HepG2 (cell line): ENCODE measurements around the gene SEMA3B. TPM values are rescaled to one million over a fixed set of nuclear protein-coding genes. Genes with fewer than 3 reads are reported as not detected.

Experiments used
- ARNT2 ChIP-seq: sonication (generic); formaldehyde crosslinking; IDR thresholded peaks from 2 replicates; pipeline ENCODE4 v1.8.0; 2022; ENCODE audit warnings: mild to moderate bottlenecking, low read depth, missing genetic modification reagents, moderate library complexity
- ATF2 ChIP-seq: sonication (generic); formaldehyde crosslinking; IDR thresholded peaks from 2 replicates; pipeline ENCODE4 v1.4.0; 2020; ENCODE audit warnings: missing genetic modification reagents
- BCL6 ChIP-seq: IDR thresholded peaks from 2 replicates; pipeline ENCODE4 v1.6.1; 2016; ENCODE audit warnings: missing genetic modification reagents, missing compliant biosample characterization
- CBX5 ChIP-seq: sonication (generic); formaldehyde crosslinking; IDR thresholded peaks from 2 replicates; pipeline ENCODE4 v1.4.0; 2020; ENCODE audit warnings: missing genetic modification reagents, borderline replicate concordance
- ERF ChIP-seq: IDR thresholded peaks from 2 replicates; pipeline ENCODE4 v1.6.1; 2018; ENCODE audit warnings: missing biosample characterization, missing genetic modification reagents
- GABPA ChIP-seq, 2 experiments: IDR thresholded peaks; 2 replicates each; pipeline ENCODE4 v1.6.1; 2011 to 2016; ENCODE audit warnings: low read depth in 2 of 2, low read length in 1 of 2, missing biosample characterization in 1 of 2, missing genetic modification characterization in 1 of 2
- HCFC1 ChIP-seq: fragments of 150-350 bp; IDR thresholded peaks from 2 replicates; pipeline ENCODE4 v1.6.1; 2014; ENCODE audit warnings: low read depth, low read length
- KLF16 ChIP-seq, 2 experiments: sonication (generic) in 1 of 2; formaldehyde crosslinking in 1 of 2; IDR thresholded peaks; 2 replicates each; pipeline versions ENCODE4 v1.6.1 to v1.8.0; 2016 to 2023; ENCODE audit warnings: missing genetic modification reagents in 2 of 2, missing compliant biosample characterization in 1 of 2
- PAX8 ChIP-seq: sonication (generic); formaldehyde crosslinking; IDR thresholded peaks from 2 replicates; pipeline ENCODE4 v1.8.0; 2022; ENCODE audit warnings: mild to moderate bottlenecking, missing genetic modification reagents, borderline replicate concordance
- PCBP2 ChIP-seq: fragments of 200-400 bp; formaldehyde crosslinking; optimal IDR thresholded peaks from 2 replicates; pipeline ENCODE3; 2018; ENCODE audit warnings: low read length, low read depth; ENCODE audit not compliant: poor library complexity, severe bottlenecking
- PHF5A ChIP-seq: IDR thresholded peaks from one replicate; pipeline ENCODE4 v1.6.1; 2018; ENCODE audit warnings: low read depth, missing genetic modification reagents; ENCODE audit not compliant: unreplicated experiment
- RARA ChIP-seq: IDR thresholded peaks from 2 replicates; pipeline ENCODE4 v1.6.1; 2016; ENCODE audit warnings: missing genetic modification reagents, missing compliant biosample characterization
- SCMH1 ChIP-seq: sonication (generic); formaldehyde crosslinking; IDR thresholded peaks from 2 replicates; pipeline ENCODE4 v1.9.0; 2021; ENCODE audit warnings: missing genetic modification reagents, mild to moderate bottlenecking, borderline replicate concordance
- SNAI1 ChIP-seq: sonication (generic); formaldehyde crosslinking; IDR thresholded peaks from 2 replicates; pipeline ENCODE4 v1.5.0; 2020; ENCODE audit warnings: mild to moderate bottlenecking, missing genetic modification reagents, borderline replicate concordance
- SRSF4 ChIP-seq: fragments of 200-400 bp; formaldehyde crosslinking; IDR thresholded peaks from one replicate; pipeline ENCODE4 v1.6.1; 2018; ENCODE audit warnings: mild to moderate bottlenecking, low read depth, low read length, moderate library complexity; ENCODE audit not compliant: poor library complexity, severe bottlenecking
- TARDBP ChIP-seq: sonication (generic); formaldehyde crosslinking; IDR thresholded peaks from 2 replicates; pipeline ENCODE4 v1.8.0; 2022; ENCODE audit warnings: mild to moderate bottlenecking, missing genetic modification reagents
- TGIF2 ChIP-seq: IDR thresholded peaks from 2 replicates; pipeline ENCODE4 v1.6.1; 2016; ENCODE audit warnings: control low read depth, missing compliant biosample characterization
- YY1 ChIP-seq: IDR thresholded peaks from 2 replicates; pipeline ENCODE4 v1.6.1; 2011; ENCODE audit warnings: low read length, low read depth, moderate library complexity, mild to moderate bottlenecking; ENCODE audit not compliant: insufficient read depth, insufficient replicate concordance
- ZNF343 ChIP-seq: sonication (generic); formaldehyde crosslinking; IDR thresholded peaks from 2 replicates; pipeline ENCODE4 v1.4.0; 2020; ENCODE audit warnings: mild to moderate bottlenecking, missing genetic modification reagents
- ZNF503 ChIP-seq: sonication (generic); formaldehyde crosslinking; IDR thresholded peaks from 2 replicates; pipeline ENCODE4 v1.4.0; 2020; ENCODE audit warnings: missing genetic modification reagents
- polyA plus RNA-seq, 8 experiments: library from polyadenylated mRNA; depleted of rRNA in 3 of 8; stranded (reverse) in 7 of 8; unstranded in 1 of 8; fragments of >200 nt; fragmentation: Illumina TruSeq in 4 of 8; extraction: Trizol in 4 of 8; gene quantifications; 2 replicates each; pipeline versions ENCODE4 v1.2.1 to v1.2.3, GENCODE V29; 2011 to 2016; ENCODE audit warnings: low read depth in 4 of 8, missing spikeins in 1 of 8, mixed read lengths in 1 of 8; ENCODE audit not compliant: insufficient read depth in 1 of 8
- total RNA-seq, 5 experiments: library from RNA; depleted of rRNA; stranded (reverse); fragments of >200 nt; fragmentation: Illumina TruSeq; extraction: Trizol; gene quantifications; 2 replicates each; pipeline ENCODE4 v1.2.3, GENCODE V29; 2016; ENCODE audit warnings: low read depth in 1 of 5
- TF ChIP-seq, protein P1 (sequence below): sonication (generic); formaldehyde crosslinking; IDR thresholded peaks from 2 replicates; pipeline ENCODE4 v1.5.1; 2020; ENCODE audit warnings: missing genetic modification reagents, mild to moderate bottlenecking, borderline replicate concordance

Gene SEMA3B
- total and polyA plus RNA-seq, 2 of the 13 experiments (the other 11 are each of a cell fraction or from before 2014, with no cell fraction given): 93.2 to 158 TPM

DNA sequence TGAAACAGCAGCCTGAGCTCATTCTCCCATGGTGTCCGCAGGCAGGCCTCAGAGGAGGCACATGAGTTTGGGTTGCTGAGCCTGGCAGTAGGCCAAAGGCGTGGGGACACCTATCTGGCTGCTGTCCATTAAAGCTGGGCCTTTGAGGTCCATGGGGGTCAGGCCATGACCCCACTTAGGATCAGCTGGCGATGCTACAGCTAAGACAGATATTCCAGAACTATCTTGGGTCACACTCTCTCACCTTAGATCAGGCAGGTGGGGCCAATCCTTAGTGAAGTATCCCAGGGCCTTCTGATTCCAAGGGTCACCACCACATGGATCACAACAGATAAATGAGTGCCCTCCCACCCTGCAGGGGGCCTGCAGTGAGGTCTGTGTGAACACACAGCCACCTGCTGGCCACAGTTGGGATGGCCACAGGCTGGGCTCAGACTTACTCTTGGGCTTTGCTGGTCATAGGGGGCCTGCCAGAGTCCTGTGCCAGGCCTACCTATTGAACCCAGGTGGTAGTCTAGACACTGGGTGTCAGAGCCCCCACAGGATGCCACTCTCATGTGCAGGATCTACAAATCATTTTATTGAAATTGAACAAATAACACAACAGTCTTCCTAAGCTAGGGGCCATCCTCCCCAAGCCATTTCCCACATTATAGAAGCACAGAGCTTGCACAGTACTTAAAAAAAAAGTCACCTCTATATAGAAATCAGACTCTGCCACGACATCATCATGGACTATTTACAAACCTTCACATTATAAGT, 55.6 kb downstream of the SEMA3B start (continued):
- TF ChIP-seq BCL6 (no peak; the same call in 1 of the 2 replicates), PCBP2 (no peak), RARA (CRISPR knock-in tag) (0 out of 2 replicates have a peak, but pooled peaks have one; percentile 21), ATF2 (CRISPR knock-in tag) (0 out of 2 replicates have a peak, but pooled peaks have one; percentile 70), CBX5 (CRISPR knock-in tag) (peak; percentile 31; the same call in 1 of the 2 replicates), SRSF4 (no peak), SCMH1 (CRISPR knock-in tag) (no peak), PAX8 (CRISPR knock-in tag) (no peak), ERF (CRISPR knock-in tag) (peak; percentile 39; the same call in 1 of the 2 replicates), HCFC1 (no peak), KLF16 (CRISPR knock-in tag; IDR thresholded peaks at IDR 0.05) (peak in 1 of 2 experiments; percentile 72; a peak in 2 of 4 replicates), GABPA (IDR thresholded peaks at IDR 0.05; ENCODE audit: low read depth, low read length) (no peak), GABPA (CRISPR knock-in tag; IDR thresholded peaks at IDR 0.05; ENCODE audit: low read depth) (peak; percentile 39), SNAI1 (0 out of 2 replicates have a peak, but pooled peaks have one; percentile 35), PHF5A (CRISPR knock-in tag) (peak; percentile 57), TARDBP (CRISPR knock-in tag) (peak; percentile 25; the same call in 1 of the 2 replicates), ZNF343 (CRISPR knock-in tag) (peak; percentile 51; the same call in 1 of the 2 replicates), ARNT2 (CRISPR knock-in tag) (0 out of 2 replicates have a peak, but pooled peaks have one; percentile 27), ZNF503 (CRISPR knock-in tag) (no peak), TGIF2 (peak; percentile 80), YY1 (no peak)
- TF ChIP-seq, protein P1, sequence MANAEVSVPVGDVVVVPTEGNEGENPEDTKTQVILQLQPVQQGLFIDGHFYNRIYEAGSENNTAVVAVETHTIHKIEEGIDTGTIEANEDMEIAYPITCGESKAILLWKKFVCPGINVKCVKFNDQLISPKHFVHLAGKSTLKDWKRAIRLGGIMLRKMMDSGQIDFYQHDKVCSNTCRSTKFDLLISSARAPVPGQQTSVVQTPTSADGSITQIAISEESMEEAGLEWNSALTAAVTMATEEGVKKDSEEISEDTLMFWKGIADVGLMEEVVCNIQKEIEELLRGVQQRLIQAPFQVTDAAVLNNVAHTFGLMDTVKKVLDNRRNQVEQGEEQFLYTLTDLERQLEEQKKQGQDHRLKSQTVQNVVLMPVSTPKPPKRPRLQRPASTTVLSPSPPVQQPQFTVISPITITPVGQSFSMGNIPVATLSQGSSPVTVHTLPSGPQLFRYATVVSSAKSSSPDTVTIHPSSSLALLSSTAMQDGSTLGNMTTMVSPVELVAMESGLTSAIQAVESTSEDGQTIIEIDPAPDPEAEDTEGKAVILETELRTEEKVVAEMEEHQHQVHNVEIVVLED (CRISPR knock-in tag): peak; percentile 28; the same call in 1 of the 2 replicates
